ENCODE measurements around the gene WDR62.

Gene WDR62

GRCh38 chr19:36139473-36140303, 85.0 kb downstream of the WDR62 start, which contains the start of gene CAPNS1:
TSS of gene CAPNS1 (plus strand) at chr19:36140066. CDS start at chr19:36141012, 946 bp downstream.
- DNase-seq (ENCODE audit: low read depth in 3 of 3, low spot score in 1 of 3): peak; percentile 75 to 84 (median 78)

GRCh38 chr19:36140304-36141038, 85.8 kb downstream of the WDR62 start:
- peak in 1 of 3 donors; percentile 32 for DNase-seq (ENCODE audit: low read depth in 3 of 3, low spot score in 1 of 3)

GRCh38 chr19:36141039-36141927, 86.6 kb downstream of the WDR62 start:
- DNase-seq (ENCODE audit: low read depth in 3 of 3, low spot score in 1 of 3): peak; percentile 78 to 94 (median 84)

GRCh38 chr19:36142046-36142445, 87.3 kb downstream of the WDR62 start:
- no peak for DNase-seq (ENCODE audit: low read depth in 3 of 3, low spot score in 1 of 3)

- DNase-seq (ENCODE audit: low read depth in 3 of 3, low spot score in 1 of 3): no peak
Measured at GRCh38 chr19:36142496-36142895, 87.8 kb downstream of the WDR62 start.

- no peak for DNase-seq (ENCODE audit: low read depth in 3 of 3, low spot score in 1 of 3)
Measured at GRCh38 chr19:36144624-36145023, 89.9 kb downstream of the WDR62 start.

GRCh38 chr19:36149673-36150406, 95.1 kb downstream of the WDR62 start:
- DNase-seq (ENCODE audit: low read depth in 3 of 3, low spot score in 1 of 3): no peak

- DNase-seq (ENCODE audit: low read depth in 3 of 3, low spot score in 1 of 3): no peak
Measured at GRCh38 chr19:36150586-36150985, 95.9 kb downstream of the WDR62 start.

GRCh38 chr19:36151144-36152018, 96.7 kb downstream of the WDR62 start:
- no peak for DNase-seq (ENCODE audit: low read depth in 3 of 3, low spot score in 1 of 3)

- no peak for DNase-seq (ENCODE audit: low read depth in 3 of 3, low spot score in 1 of 3)
Measured at GRCh38 chr19:36152019-36152351, 97.3 kb downstream of the WDR62 start.

GRCh38 chr19:36152352-36153091, 97.8 kb downstream of the WDR62 start, which contains the start of gene COX7A1:
TSS of gene COX7A1 (minus strand) at chr19:36152447. CDS start at chr19:36152407, 40 bp downstream.
- DNase-seq (ENCODE audit: low read depth in 3 of 3, low spot score in 1 of 3): no peak

GRCh38 chr19:36153126-36153525, 98.4 kb downstream of the WDR62 start:
- no peak for DNase-seq (ENCODE audit: low read depth in 3 of 3, low spot score in 1 of 3)
